DMS53 treated with DMSO at 0.1 percent for 48 hours (cell line): ENCODE data around the gene TLCD3B.

Experiments
- DNase-seq: peaks from one replicate; lab custom pipeline; 2025; ENCODE audit not compliant: unreplicated experiment; lab: John Stamatoyannopoulos, UW

Gene TLCD3B

GRCh38 chr16:29990034-29990433 is 41.0 kb downstream of the TLCD3B start:
- DNase-seq: no peak

- DNase-seq: no peak
Measured at GRCh38 chr16:29989111-29989858, 41.8 kb downstream of the TLCD3B start.

GRCh38 chr16:29988346-29989075 is 42.6 kb downstream of the TLCD3B start:
- DNase-seq: no peak

- no peak for DNase-seq
Measured at GRCh38 chr16:29987371-29988085, 43.5 kb downstream of the TLCD3B start.

GRCh38 chr16:29986931-29987330 is 44.1 kb downstream of the TLCD3B start:
- DNase-seq: no peak

- DNase-seq: no peak
Measured at GRCh38 chr16:29986231-29986630, 44.8 kb downstream of the TLCD3B start.

GRCh38 chr16:29985271-29985811 is 45.7 kb downstream of the TLCD3B start:
- no peak for DNase-seq

- no peak for DNase-seq
Measured at GRCh38 chr16:29984764-29985147, 46.3 kb downstream of the TLCD3B start.

- no peak for DNase-seq
Measured at GRCh38 chr16:29984137-29984763, 46.8 kb downstream of the TLCD3B start.

GRCh38 chr16:29983420-29984136 is 47.5 kb downstream of the TLCD3B start:
- no peak for DNase-seq

- DNase-seq: no peak
Measured at GRCh38 chr16:29982560-29983419, 48.3 kb downstream of the TLCD3B start.

- no peak for DNase-seq
Measured at GRCh38 chr16:29978564-29979270, 52.4 kb downstream of the TLCD3B start.

- no peak for DNase-seq
Measured at GRCh38 chr16:29978081-29978480, 53.0 kb downstream of the TLCD3B start.

GRCh38 chr16:29977063-29977825 is 53.8 kb downstream of the TLCD3B start:
- DNase-seq: no peak

- DNase-seq: no peak
Measured at GRCh38 chr16:29975811-29976511, 55.1 kb downstream of the TLCD3B start.

- DNase-seq: no peak
Measured at GRCh38 chr16:29975134-29975538, 55.9 kb downstream of the TLCD3B start.
